GM10266 (cell line): ENCODE data around the gene PRAMEF1.
"Not testable (repeated sequence)": the region's sequence is repeated elsewhere in the genome, so short reads cannot be mapped to it uniquely, and the experiment has no call there.

ENCODE experiments used
- DNase-seq: peaks from one replicate; pipeline ENCODE4 v3.0.0; 2012; ENCODE audit errors: extremely low spot score
- CTCF ChIP-seq: IDR thresholded peaks from 2 replicates; pipeline ENCODE4 v1.5.1; 2012; ENCODE audit warnings: mild to moderate bottlenecking, low read depth; ENCODE audit not compliant: control insufficient read depth, insufficient read depth; ENCODE audit errors: missing control alignments

PRAMEF1 gene

GRCh38 chr1:12799730-12800129 lies 8.5 kb downstream of the PRAMEF1 start:
- DNase-seq, result no peak
- no peak for TF ChIP-seq CTCF

- no peak for DNase-seq
- TF ChIP-seq CTCF, result no peak
Measured at GRCh38 chr1:12809933-12810332, 18.7 kb downstream of the PRAMEF1 start.

- TF ChIP-seq CTCF, result no peak
- no peak for DNase-seq
Measured at GRCh38 chr1:12810691-12811408, 19.7 kb downstream of the PRAMEF1 start.

- DNase-seq, result no peak
- no peak for TF ChIP-seq CTCF
Measured at GRCh38 chr1:12811409-12811784, 20.2 kb downstream of the PRAMEF1 start.

- DNase-seq, result not testable (repeated sequence)
Measured at GRCh38 chr1:12819061-12819460, 27.9 kb downstream of the PRAMEF1 start.

- not testable (repeated sequence) for DNase-seq
Measured at GRCh38 chr1:12831310-12831709, 40.1 kb downstream of the PRAMEF1 start, which contains the start of gene PRAMEF11. PRAMEF11 (minus strand) TSS chr1:12831410; CDS start chr1:12828789, 2,621 bp downstream.

GRCh38 chr1:12833251-12833650 lies 42.1 kb downstream of the PRAMEF1 start:
- not testable (repeated sequence) for DNase-seq
